ENCODE measurements around the gene SUMF1. TPM values are rescaled to one million over a fixed set of nuclear protein-coding genes. Genes with fewer than 3 reads are reported as not detected.

Gene SUMF1
- polyA plus RNA-seq, 1 donor (not counting 4 experiments of a cell fraction or from before 2014, with no cell fraction given) = 36.1 TPM

GRCh38 chr3:4360817-4361216 is 106.3 kb downstream of the SUMF1 start:
- Histone ChIP-seq H2AFZ (ENCODE audit: control insufficient read depth, low read length) (no peak overlapping the region), H3K4me2 (ENCODE audit: control insufficient read depth, extremely low read depth, insufficient read depth, low read depth, low read length) (no peak overlapping the region), H3K4me1 (ENCODE audit: control insufficient read depth, extremely low read depth, insufficient read depth, low read length) (no peaks in the 10 kb centered on the region), H3K4me3 (ENCODE audit: control insufficient read depth in 2 of 3, extremely low read depth in 1 of 3, insufficient read depth in 2 of 3, low read depth in 1 of 3, low read length in 3 of 3) (no peak overlapping the region), H3K36me3 (ENCODE audit: control insufficient read depth in 2 of 2, extremely low read depth in 1 of 2, insufficient read depth in 2 of 2, low read length in 2 of 2) (no peaks in the 10 kb centered on the region), H3K79me2 (ENCODE audit: control insufficient read depth, insufficient read depth, low read length) (no peaks in the 10 kb centered on the region), H3K9ac (ENCODE audit: control insufficient read depth, extremely low read depth, insufficient read depth, low read length) (no peak overlapping the region), H3K27ac (ENCODE audit: control insufficient read depth, insufficient read depth, low read length) (no peak overlapping the region), H4K20me1 (ENCODE audit: control insufficient read depth, extremely low read depth, insufficient read depth, low read length) (no peaks in the 10 kb centered on the region), H3K9me3 (ENCODE audit: control insufficient read depth, low read depth, low read length) (no peaks in the 10 kb centered on the region), H3K9me1 (ENCODE audit: control insufficient read depth, extremely low read depth, insufficient read depth, low read length) (no peaks in the 10 kb centered on the region), H3K27me3 (ENCODE audit: control insufficient read depth, extremely low read depth, insufficient read depth, low read length) (no peaks in the 10 kb centered on the region)
- DNase-seq (ENCODE audit: low read depth, low spot score) (no peak), FAIRE-seq (no peak)
- TF ChIP-seq EZH2 (IDR thresholded peaks at IDR 0.05; ENCODE audit: low read length) (no peak), CTCF (optimal IDR thresholded peaks at IDR 0.05 in 1 of 3, IDR thresholded peaks at IDR 0.05 in 1 of 3, conservative IDR thresholded peaks at IDR 0.05 in 1 of 3; ENCODE audit: extremely low read depth in 1 of 3, insufficient read depth in 2 of 3, low read length in 3 of 3) (no peak)
- dilution Hi-C loops (cut with MboI; ENCODE audit: extremely low pct_ligation_motif_present, low sequenced_read_pairs) = no loop called here

GRCh38 chr3:4359805-4360502 is 107.1 kb downstream of the SUMF1 start:
- TF ChIP-seq EZH2 (IDR thresholded peaks at IDR 0.05; ENCODE audit: low read length) (no peak), CTCF (optimal IDR thresholded peaks at IDR 0.05 in 1 of 3, IDR thresholded peaks at IDR 0.05 in 1 of 3, conservative IDR thresholded peaks at IDR 0.05 in 1 of 3; ENCODE audit: extremely low read depth in 1 of 3, insufficient read depth in 2 of 3, low read length in 3 of 3) (no peak)
- no peak for DNase-seq (ENCODE audit: low read depth, low spot score)
- no peaks in the 10 kb centered on the region for H3K27me3 ChIP-seq (ENCODE audit: control insufficient read depth, extremely low read depth, insufficient read depth, low read length)
- no peak overlapping the region for H3K4me3 ChIP-seq (ENCODE audit: control insufficient read depth in 2 of 3, extremely low read depth in 1 of 3, insufficient read depth in 2 of 3, low read depth in 1 of 3, low read length in 3 of 3)
- no peaks in the 10 kb centered on the region for H4K20me1 ChIP-seq (ENCODE audit: control insufficient read depth, extremely low read depth, insufficient read depth, low read length)
- no peaks in the 10 kb centered on the region for H3K79me2 ChIP-seq (ENCODE audit: control insufficient read depth, insufficient read depth, low read length)
- no peak for FAIRE-seq
- dilution Hi-C loops (cut with MboI; ENCODE audit: extremely low pct_ligation_motif_present, low sequenced_read_pairs) = no loop called here
- no peaks in the 10 kb centered on the region for H3K9me1 ChIP-seq (ENCODE audit: control insufficient read depth, extremely low read depth, insufficient read depth, low read length)
- H3K4me2 ChIP-seq (ENCODE audit: control insufficient read depth, extremely low read depth, insufficient read depth, low read depth, low read length) = no peak overlapping the region
- H3K27ac ChIP-seq (ENCODE audit: control insufficient read depth, insufficient read depth, low read length) = no peak overlapping the region
- no peaks in the 10 kb centered on the region for H3K36me3 ChIP-seq (ENCODE audit: control insufficient read depth in 2 of 2, extremely low read depth in 1 of 2, insufficient read depth in 2 of 2, low read length in 2 of 2)
- H3K4me1 ChIP-seq (ENCODE audit: control insufficient read depth, extremely low read depth, insufficient read depth, low read length) = no peaks in the 10 kb centered on the region
- H3K9ac ChIP-seq (ENCODE audit: control insufficient read depth, extremely low read depth, insufficient read depth, low read length) = no peak overlapping the region
- H2AFZ ChIP-seq (ENCODE audit: control insufficient read depth, low read length) = no peak overlapping the region
- H3K9me3 ChIP-seq (ENCODE audit: control insufficient read depth, low read depth, low read length) = no peaks in the 10 kb centered on the region

Data from keratinocyte (primary cell).